Hepatocyte (in vitro differentiated cells): Measurements from ENCODE around the gene SLIT1. TPM values are rescaled to one million over a fixed set of nuclear protein-coding genes. Genes with fewer than 3 reads are reported as not detected.

ENCODE experiments used
- DNase-seq: peaks from one replicate; pipeline ENCODE4 v3.0.0-alpha.2; 2016; ENCODE audit warnings: low spot score
- H2AFZ ChIP-seq: fragments of 200-600 bp; sonication (generic); 2 replicates; pipeline ENCODE4 v1.6.0; 2016; ENCODE audit warnings: antibody characterized with exemption, mild to moderate bottlenecking
- H3K27ac ChIP-seq: fragments of 200-600 bp; sonication (generic); 2 replicates; pipeline ENCODE4 v1.5.1; 2016; ENCODE audit warnings: mild to moderate bottlenecking
- H3K27me3 ChIP-seq: fragments of 200-600 bp; sonication (generic); 2 replicates; pipeline ENCODE4 v1.6.1; 2016
- H3K36me3 ChIP-seq: fragments of 200-600 bp; sonication (generic); replicated peaks from 2 replicates; pipeline ENCODE4 v1.5.1; 2016; ENCODE audit warnings: low read depth; ENCODE audit not compliant: insufficient read depth
- H3K4me1 ChIP-seq: fragments of 200-600 bp; sonication (generic); 2 replicates; pipeline ENCODE4 v1.5.1; 2016; ENCODE audit warnings: mild to moderate bottlenecking, moderate library complexity; ENCODE audit not compliant: insufficient read depth
- H3K4me2 ChIP-seq: fragments of 200-600 bp; sonication (generic); 2 replicates; pipeline ENCODE4 v1.6.0; 2016
- H3K4me3 ChIP-seq: fragments of 200-600 bp; sonication (generic); 2 replicates; pipeline ENCODE4 v1.5.1; 2016; ENCODE audit warnings: mild to moderate bottlenecking
- H3K79me2 ChIP-seq: fragments of 200-600 bp; sonication (generic); 2 replicates; pipeline ENCODE4 v1.6.0; 2017; ENCODE audit warnings: mild to moderate bottlenecking
- H3K9me2 ChIP-seq: fragments of 200-600 bp; sonication (generic); replicated peaks from 2 replicates; pipeline ENCODE4 v1.6.0; 2017; ENCODE audit warnings: mild to moderate bottlenecking; ENCODE audit not compliant: insufficient read depth
- H3K9me3 ChIP-seq: fragments of 200-600 bp; sonication (generic); 2 replicates; pipeline ENCODE4 v1.5.1; 2016; ENCODE audit warnings: low read depth, mild to moderate bottlenecking
- H4K20me1 ChIP-seq: fragments of 200-600 bp; sonication (generic); 2 replicates; pipeline ENCODE4 v1.6.0; 2016; ENCODE audit warnings: mild to moderate bottlenecking; ENCODE audit not compliant: insufficient read depth, poor library complexity, severe bottlenecking
- EZH2 ChIP-seq: fragments of 200-600 bp; sonication (generic); IDR thresholded peaks from 2 replicates; pipeline ENCODE4 v1.6.1; 2016; ENCODE audit warnings: antibody characterized with exemption, mild to moderate bottlenecking, borderline replicate concordance
- EZH2phosphoT487 ChIP-seq: fragments of 200-600 bp; sonication (generic); IDR thresholded peaks from one replicate; pipeline ENCODE4 v1.6.1; 2018; ENCODE audit warnings: antibody characterized with exemption, mild to moderate bottlenecking, low read depth, moderate library complexity; ENCODE audit not compliant: unreplicated experiment, severe bottlenecking
- WGBS: methylation state at CpG from one replicate; pipeline ENCODE4 v1.1.6; 2016; ENCODE audit warnings: low lambda C conversion rate; ENCODE audit errors: missing lambda C conversion rate; 5-methylcytosine and 5-hydroxymethylcytosine counted together
- polyA plus RNA-seq: library from polyadenylated mRNA; unstranded; fragments of >200 nt; fragmentation: Nextera tagmentation; extraction: Ambion mirVana; gene quantifications from 2 replicates; pipeline ENCODE4 v1.2.1, GENCODE V29; 2016
- total RNA-seq: library from RNA; depleted of rRNA; stranded (reverse); fragments of >200 nt; gene quantifications from 2 replicates; pipeline ENCODE4 v1.2.3, GENCODE V29; 2014
- TF ChIP-seq, protein P1 (sequence below): fragments of 200-600 bp; sonication (generic); IDR thresholded peaks from 2 replicates; pipeline ENCODE4 v1.5.1; 2016; ENCODE audit warnings: antibody characterized with exemption, mild to moderate bottlenecking; ENCODE audit not compliant: poor library complexity

SLIT1 gene
- total and polyA plus RNA-seq, 2 experiments from 2014 or later, result 0.47 to 0.65 TPM

DNA sequence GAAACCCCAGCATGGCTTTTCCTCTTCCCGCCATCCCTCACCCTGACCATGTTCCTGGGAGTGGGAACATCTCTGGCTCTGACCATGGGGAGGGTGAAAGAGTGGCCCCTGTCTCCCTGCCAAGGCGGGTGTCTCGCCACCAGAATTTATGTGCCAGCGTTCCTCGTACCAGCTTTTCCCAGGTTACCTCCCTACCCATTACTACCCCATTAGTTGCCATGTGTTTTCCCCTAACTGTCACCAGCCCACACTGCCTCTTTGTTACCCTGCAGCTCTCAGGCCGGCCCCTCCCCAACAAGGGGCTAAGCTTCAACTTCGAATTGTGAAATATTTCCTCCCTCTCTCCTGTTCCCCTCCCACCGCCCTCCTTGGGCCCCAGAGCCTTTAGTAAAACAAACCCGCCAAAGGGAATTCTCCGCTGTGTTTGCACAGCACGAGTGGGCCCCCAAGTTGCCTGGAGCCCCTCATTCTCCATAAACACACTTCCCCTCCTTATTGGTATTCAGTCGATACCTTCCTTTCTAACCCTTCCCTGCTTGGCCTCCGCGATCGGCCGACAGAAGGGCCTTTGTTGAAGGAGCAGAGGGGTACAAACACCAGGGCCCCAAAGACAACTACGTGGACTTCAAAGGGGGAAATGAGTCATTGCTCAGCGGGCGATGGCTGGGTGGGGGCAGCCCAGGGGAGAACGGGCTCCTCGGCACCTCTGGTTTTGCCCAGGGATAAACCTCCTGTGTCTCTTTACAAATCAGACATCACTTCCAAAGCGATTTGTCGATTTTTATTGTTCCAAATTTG lies 45.5 kb downstream of the SLIT1 start:
- WGBS, result 42% methylated on average over 23 of the region's 23 CpGs
- H2AFZ ChIP-seq, result peak overlapping the region; percentile 45

DNA sequence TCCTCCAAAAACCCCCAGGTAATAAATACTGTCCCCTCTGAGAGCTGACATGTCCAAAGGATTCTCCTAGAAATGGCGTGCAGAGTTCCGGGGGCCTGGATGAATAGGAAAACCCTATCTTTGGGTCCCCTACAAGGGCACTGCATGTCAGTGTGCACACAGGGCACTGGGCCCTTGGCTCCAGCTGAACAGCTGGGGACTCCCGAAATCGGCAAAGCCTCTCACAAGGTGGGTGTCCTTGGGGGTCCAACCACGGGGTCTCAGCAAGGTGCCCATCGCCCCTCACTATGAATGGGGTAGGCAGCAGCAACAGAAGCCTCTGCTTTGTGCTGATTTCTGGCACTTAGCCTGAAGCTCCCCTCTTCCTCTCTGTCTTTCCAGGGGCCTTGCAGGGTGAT lies 46.1 kb downstream of the SLIT1 start:
- no peaks in the 10 kb centered on the region for H3K79me2 ChIP-seq
- peak overlapping the region; percentile 44 for H3K4me2 ChIP-seq
- peak overlapping the region; percentile 84 for H3K27ac ChIP-seq
- H4K20me1 ChIP-seq, result no peaks in the 10 kb centered on the region
- H2AFZ ChIP-seq, result no peak overlapping the region
- TF ChIP-seq, protein P1, sequence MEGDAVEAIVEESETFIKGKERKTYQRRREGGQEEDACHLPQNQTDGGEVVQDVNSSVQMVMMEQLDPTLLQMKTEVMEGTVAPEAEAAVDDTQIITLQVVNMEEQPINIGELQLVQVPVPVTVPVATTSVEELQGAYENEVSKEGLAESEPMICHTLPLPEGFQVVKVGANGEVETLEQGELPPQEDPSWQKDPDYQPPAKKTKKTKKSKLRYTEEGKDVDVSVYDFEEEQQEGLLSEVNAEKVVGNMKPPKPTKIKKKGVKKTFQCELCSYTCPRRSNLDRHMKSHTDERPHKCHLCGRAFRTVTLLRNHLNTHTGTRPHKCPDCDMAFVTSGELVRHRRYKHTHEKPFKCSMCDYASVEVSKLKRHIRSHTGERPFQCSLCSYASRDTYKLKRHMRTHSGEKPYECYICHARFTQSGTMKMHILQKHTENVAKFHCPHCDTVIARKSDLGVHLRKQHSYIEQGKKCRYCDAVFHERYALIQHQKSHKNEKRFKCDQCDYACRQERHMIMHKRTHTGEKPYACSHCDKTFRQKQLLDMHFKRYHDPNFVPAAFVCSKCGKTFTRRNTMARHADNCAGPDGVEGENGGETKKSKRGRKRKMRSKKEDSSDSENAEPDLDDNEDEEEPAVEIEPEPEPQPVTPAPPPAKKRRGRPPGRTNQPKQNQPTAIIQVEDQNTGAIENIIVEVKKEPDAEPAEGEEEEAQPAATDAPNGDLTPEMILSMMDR, result no peak
- no peak for TF ChIP-seq EZH2
- TF ChIP-seq EZH2phosphoT487, result no peak
- H3K36me3 ChIP-seq, result no peaks in the 10 kb centered on the region
- WGBS, result 94% methylated on average over 6 of the region's 6 CpGs
- no peak overlapping the region for H3K4me3 ChIP-seq
- DNase-seq, result no peak
- H3K9me3 ChIP-seq, result no peaks in the 10 kb centered on the region
- peaks cover 10% of the 10 kb centered on the region for H3K4me1 ChIP-seq
- no peaks in the 10 kb centered on the region for H3K9me2 ChIP-seq
- peaks cover 26% of the 10 kb centered on the region for H3K27me3 ChIP-seq

More for the DNA sequence above, 45.5 kb downstream of the SLIT1 start:
- Histone ChIP-seq H3K4me3 (no peak overlapping the region), H3K79me2 (no peaks in the 10 kb centered on the region), H3K36me3 (no peaks in the 10 kb centered on the region), H3K4me2 (peak overlapping the region; percentile 64), H3K9me3 (no peaks in the 10 kb centered on the region), H3K27me3 (peaks cover 26% of the 10 kb centered on the region), H3K9me2 (no peaks in the 10 kb centered on the region), H3K27ac (peak overlapping the region; percentile 84), H3K4me1 (peaks cover 10% of the 10 kb centered on the region), H4K20me1 (no peaks in the 10 kb centered on the region)
- no peak for TF ChIP-seq EZH2phosphoT487
- TF ChIP-seq, protein P1, result no peak
- no peak for TF ChIP-seq EZH2
- no peak for DNase-seq

DNA sequence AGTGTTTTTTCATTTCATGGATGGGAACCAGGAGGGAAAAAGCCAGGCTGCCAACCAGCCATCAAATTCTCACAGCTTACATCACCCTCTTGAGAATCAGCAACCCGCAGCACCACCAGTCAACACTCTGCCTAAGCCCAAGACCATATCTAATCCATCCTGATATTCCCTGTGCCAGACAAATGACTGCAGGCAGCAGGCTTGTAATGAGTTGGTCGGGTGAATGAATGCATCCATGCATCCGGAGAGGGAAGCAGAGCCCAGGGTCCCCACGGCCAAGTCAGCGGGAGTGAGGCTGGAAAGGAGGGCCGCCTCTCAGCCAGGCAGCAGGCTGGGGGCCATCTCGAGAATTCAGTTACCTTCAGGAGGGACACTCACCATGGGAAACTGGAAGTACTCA lies 46.9 kb downstream of the SLIT1 start:
- no peak for DNase-seq
- H3K27ac ChIP-seq, result no peak overlapping the region
- peaks cover 26% of the 10 kb centered on the region for H3K27me3 ChIP-seq
- no peaks in the 10 kb centered on the region for H4K20me1 ChIP-seq
- no peaks in the 10 kb centered on the region for H3K79me2 ChIP-seq
- H3K4me3 ChIP-seq, result no peak overlapping the region
- H3K4me1 ChIP-seq, result peaks cover 10% of the 10 kb centered on the region
- H2AFZ ChIP-seq, result no peak overlapping the region
- WGBS, result 87% methylated on average over 7 of the region's 7 CpGs
- no peaks in the 10 kb centered on the region for H3K9me3 ChIP-seq
- H3K4me2 ChIP-seq, result no peak overlapping the region
- TF ChIP-seq EZH2, result no peak
- no peak for TF ChIP-seq EZH2phosphoT487
- TF ChIP-seq, protein P1, result no peak
- no peaks in the 10 kb centered on the region for H3K36me3 ChIP-seq
- H3K9me2 ChIP-seq, result no peaks in the 10 kb centered on the region
